GM19455 (cell line): Measurements from ENCODE around the gene HOXC10.

Experiments used
- ATAC-seq: cut with Tn5 transposase; IDR thresholded peaks from one replicate; pipeline ENCODE4 v1.9.1; 2021; ENCODE audit not compliant: unreplicated experiment

HOXC10 gene

DNA sequence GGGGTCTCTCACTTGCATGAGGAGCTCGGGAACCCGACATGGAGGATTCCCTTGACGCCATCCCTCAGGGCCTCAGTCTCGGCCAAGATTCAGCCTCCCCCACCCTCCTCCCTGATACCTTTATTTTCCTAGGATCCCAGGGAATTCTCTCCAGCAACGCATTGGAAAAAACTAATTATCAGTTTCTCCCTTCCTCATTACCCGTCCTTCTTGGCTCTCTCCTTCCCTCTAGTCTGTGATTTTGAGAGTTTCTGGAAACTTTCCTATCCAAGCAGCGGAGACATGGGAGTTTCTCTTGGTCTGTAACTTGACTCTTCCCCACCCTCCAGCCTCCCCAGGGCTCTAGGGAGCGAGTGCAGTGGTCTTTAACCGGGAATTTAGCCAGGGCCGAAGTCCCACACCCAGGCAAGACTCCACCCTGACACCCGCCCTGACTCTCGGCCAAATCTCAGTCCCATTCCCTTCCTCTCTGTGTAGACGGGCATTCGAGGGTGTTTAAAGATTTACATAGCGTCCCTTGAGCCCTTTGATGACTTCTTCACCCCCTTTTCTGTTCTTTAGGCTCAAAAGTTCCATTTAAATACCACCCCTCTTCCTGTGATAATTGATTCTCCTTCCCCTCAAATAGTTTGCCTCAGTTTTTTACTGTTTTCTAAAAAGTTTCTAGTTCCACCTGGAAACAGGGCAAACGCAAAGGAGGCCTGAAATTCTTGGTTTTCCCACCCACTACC is 54.6 kb downstream of the HOXC10 start:
- ATAC-seq = no peak
